Adrenal gland (tissue), 5 donors: ENCODE results near the gene IFNAR1.

ENCODE experiments used
- POLR2A ChIP-seq, 2 donors: fragments of 450-650 bp; IDR thresholded peaks; one replicate each; pipeline ENCODE4 v1.6.1; 2017; ENCODE audit warnings: antibody characterized with exemption in 2 of 2, mild to moderate bottlenecking in 2 of 2, moderate library complexity in 1 of 2
- TF ChIP-seq, protein P1 (sequence below), 6 experiments: fragments of 450-650 bp in 4 of 6; fragments of 200-600 bp in 2 of 6; sonication (generic) in 1 of 6; IDR thresholded peaks; 1 replicate in 5 of 6; 2 replicates in 1 of 6; pipeline versions ENCODE4 v1.5.1 to v1.8.0; 2016 to 2021; ENCODE audit warnings: antibody characterized with exemption in 6 of 6, mild to moderate bottlenecking in 2 of 6, moderate library complexity in 1 of 6
- donor health status: DM: no; HTN: no; CAD: no.

- TF ChIP-seq POLR2A (IDR thresholded peaks at IDR 0.05): no peak
- TF ChIP-seq, protein P1, sequence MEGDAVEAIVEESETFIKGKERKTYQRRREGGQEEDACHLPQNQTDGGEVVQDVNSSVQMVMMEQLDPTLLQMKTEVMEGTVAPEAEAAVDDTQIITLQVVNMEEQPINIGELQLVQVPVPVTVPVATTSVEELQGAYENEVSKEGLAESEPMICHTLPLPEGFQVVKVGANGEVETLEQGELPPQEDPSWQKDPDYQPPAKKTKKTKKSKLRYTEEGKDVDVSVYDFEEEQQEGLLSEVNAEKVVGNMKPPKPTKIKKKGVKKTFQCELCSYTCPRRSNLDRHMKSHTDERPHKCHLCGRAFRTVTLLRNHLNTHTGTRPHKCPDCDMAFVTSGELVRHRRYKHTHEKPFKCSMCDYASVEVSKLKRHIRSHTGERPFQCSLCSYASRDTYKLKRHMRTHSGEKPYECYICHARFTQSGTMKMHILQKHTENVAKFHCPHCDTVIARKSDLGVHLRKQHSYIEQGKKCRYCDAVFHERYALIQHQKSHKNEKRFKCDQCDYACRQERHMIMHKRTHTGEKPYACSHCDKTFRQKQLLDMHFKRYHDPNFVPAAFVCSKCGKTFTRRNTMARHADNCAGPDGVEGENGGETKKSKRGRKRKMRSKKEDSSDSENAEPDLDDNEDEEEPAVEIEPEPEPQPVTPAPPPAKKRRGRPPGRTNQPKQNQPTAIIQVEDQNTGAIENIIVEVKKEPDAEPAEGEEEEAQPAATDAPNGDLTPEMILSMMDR (IDR thresholded peaks at IDR 0.05): no peak
Measured at GRCh38 chr21:33302055-33302454, 22.7 kb upstream of the IFNAR1 start.
